Measurements from ENCODE around the gene EVA1A. TPM values are rescaled to one million over a fixed set of nuclear protein-coding genes. Genes with fewer than 3 reads are reported as not detected.

Gene EVA1A
- total and polyA plus RNA-seq, 2 of the 8 experiments (the other 6 are each of a cell fraction or from before 2014, with no cell fraction given) = 2.4 to 4.3 TPM

- no peak overlapping the region for H3K4me2 ChIP-seq (ENCODE audit: insufficient read depth in 1 of 2, low read depth in 2 of 2, low read length in 2 of 2)
- TF ChIP-seq CTBP2 (IDR thresholded peaks at IDR 0.05; ENCODE audit: borderline replicate concordance, insufficient read depth, insufficient read length, low read length) = no peak
- TF ChIP-seq SP4 (IDR thresholded peaks at IDR 0.05; ENCODE audit: low read length) = no peak
- TF ChIP-seq RNF2 (IDR thresholded peaks at IDR 0.05; ENCODE audit: borderline replicate concordance, low read depth, low read length, missing control alignments, poor library complexity, severe bottlenecking) = no peak
- no peak for TF ChIP-seq CHD1 (IDR thresholded peaks at IDR 0.05; ENCODE audit: low read depth, low read length)
- no peak for TF ChIP-seq ATF3 (IDR thresholded peaks at IDR 0.05; ENCODE audit: insufficient read depth, low read depth, low read length)
- TF ChIP-seq EZH2 (IDR thresholded peaks at IDR 0.05; ENCODE audit: low read depth, low read length, severe bottlenecking) = no peak
- TF ChIP-seq JUND (IDR thresholded peaks at IDR 0.05; ENCODE audit: low read length) = no peak
- TF ChIP-seq POU5F1 (IDR thresholded peaks at IDR 0.05; ENCODE audit: low read depth, low read length) = no peak
- no peak for TF ChIP-seq PHF8 (conservative IDR thresholded peaks at IDR 0.05; ENCODE audit: low read depth, low read length)
- TF ChIP-seq KDM5A (IDR thresholded peaks at IDR 0.05; ENCODE audit: low read length) = no peak
- TF ChIP-seq RFX5 (IDR thresholded peaks at IDR 0.05; ENCODE audit: borderline replicate concordance, low read depth, low read length) = no peak
- no peak for TF ChIP-seq CREB1 (IDR thresholded peaks at IDR 0.05)
Measured at GRCh38 chr2:75547345-75548035, 13.2 kb downstream of the EVA1A start.

More at GRCh38 chr2:75547345-75548035, 13.2 kb downstream of the EVA1A start:
- H3K79me1 ChIP-seq (ENCODE audit: low read depth, low read length) = no peaks in the 10 kb centered on the region
- H3K18ac ChIP-seq (ENCODE audit: extremely low read depth, low read length) = no peak overlapping the region
- H3K27me3 ChIP-seq (replicated peaks in 1 of 4; ENCODE audit: control insufficient read depth in 3 of 4, extremely low read depth in 1 of 4, insufficient read depth in 3 of 4, low read length in 3 of 4) = peaks cover 0 to 1% (median 0%) of the 10 kb centered on the region in 4 experiments; a peak in 1 of 7 replicates
- H2BK120ac ChIP-seq (replicated peaks; ENCODE audit: low read depth, low read length) = no peak overlapping the region
- no peaks in the 10 kb centered on the region; the same call in 1 of the 2 replicates for H3K23me2 ChIP-seq (ENCODE audit: low read depth, low read length)
- H2AFZ ChIP-seq (ENCODE audit: low read length) = no peak overlapping the region
- H4K8ac ChIP-seq (ENCODE audit: extremely low read depth, insufficient read depth, low read length) = no peak overlapping the region
- H3K9ac ChIP-seq (replicated peaks in 1 of 4; ENCODE audit: extremely low read depth in 1 of 4, low read depth in 3 of 4, low read length in 3 of 4) = no peak overlapping the region
- no peak overlapping the region for H3K56ac ChIP-seq (replicated peaks; ENCODE audit: insufficient read length, low read depth, low read length)
- H3K9me3 ChIP-seq (ENCODE audit: insufficient read depth in 2 of 2, low read depth in 1 of 2, low read length in 1 of 2) = no peaks in the 10 kb centered on the region
- 92% methylated on average over 4 of the region's 4 CpGs; no CpG with 5 or more reads in 1 of the 2 experiments for WGBS, 2 experiments (ENCODE audit: extremely low coverage in 1 of 2, insufficient coverage in 1 of 2, insufficient read length in 1 of 2, insufficient replicate concordance in 2 of 2, low coverage in 1 of 2, low lambda C conversion rate in 2 of 2, missing lambda C conversion rate in 1 of 2)
- no peak overlapping the region for H2BK5ac ChIP-seq (ENCODE audit: low read depth, low read length)
- H4K91ac ChIP-seq (replicated peaks; ENCODE audit: insufficient read length, low read length) = no peak overlapping the region
- no peak overlapping the region for H2AK5ac ChIP-seq (ENCODE audit: low read depth, low read length)
- H3K4me3 ChIP-seq (ENCODE audit: extremely low read depth in 1 of 4, insufficient read depth in 2 of 4, low read depth in 3 of 4, low read length in 4 of 4) = no peak overlapping the region
- no peak overlapping the region for H2BK15ac ChIP-seq (ENCODE audit: low read length)
- no peak overlapping the region for H4K5ac ChIP-seq (ENCODE audit: insufficient read length, low read depth, low read length)
- no peak overlapping the region for H3K4ac ChIP-seq (replicated peaks; ENCODE audit: insufficient read length, low read depth, low read length)
- H3K14ac ChIP-seq (ENCODE audit: insufficient read length) = no peak overlapping the region
- H3K36me3 ChIP-seq (ENCODE audit: control insufficient read depth in 2 of 4, insufficient read depth in 4 of 4, low read length in 3 of 4) = no peaks in the 10 kb centered on the region
- FAIRE-seq = no peak
- H3K4me1 ChIP-seq (replicated peaks in 1 of 4; ENCODE audit: control insufficient read depth in 3 of 4, insufficient read depth in 4 of 4, low read length in 3 of 4) = peaks cover 0 to 6% (median 0%) of the 10 kb centered on the region in 4 experiments; a peak in 1 of 7 replicates
- CTCF ChIA-PET (ENCODE audit: partially characterized antibody) = interaction anchor here (0.7 to 2.9 kb wide), 3 partner anchors 13 to 81 kb away, joined by 3 to 8 read pairs (median 5); partner anchors contain the start of gene EVA1A
- POLR2A ChIA-PET (ENCODE audit: partially characterized antibody) = interaction anchor here (0.6 kb wide), 1 partner anchor 1647 kb away, joined by 3 read pairs; no protein-coding TSS in a partner anchor
- DNase-seq (ENCODE audit: low read depth in 1 of 2, low spot score in 2 of 2) = no peak
- H3K79me2 ChIP-seq (ENCODE audit: control insufficient read depth in 1 of 2, insufficient read depth in 2 of 2, low read length in 2 of 2) = no peaks in the 10 kb centered on the region
- no peaks in the 10 kb centered on the region for H4K20me1 ChIP-seq (replicated peaks in 1 of 2; ENCODE audit: control insufficient read depth in 1 of 2, insufficient read depth in 2 of 2, low read length in 2 of 2)
- no peak overlapping the region for H3K23ac ChIP-seq (ENCODE audit: insufficient read length)
- H2BK20ac ChIP-seq (ENCODE audit: low read length) = no peak overlapping the region
- no peak overlapping the region for H2BK12ac ChIP-seq (ENCODE audit: low read depth, low read length)
- H3K27ac ChIP-seq (ENCODE audit: low read depth, low read length) = no peak overlapping the region

Data from H1 (cell line).